Suppressor macrophage treated with lipopolysaccharide for 1 hour (primary cell): ENCODE results near the gene SLC10A3.
"Not testable (repeated sequence)": the region's sequence is repeated elsewhere in the genome, so short reads cannot be mapped to it uniquely, and the experiment has no call there.

Source experiments
- DNase-seq, 3 donors: peaks; one replicate each; pipeline ENCODE4 v3.0.0-alpha.2; 2020 to 2022

The SLC10A3 gene

DNA sequence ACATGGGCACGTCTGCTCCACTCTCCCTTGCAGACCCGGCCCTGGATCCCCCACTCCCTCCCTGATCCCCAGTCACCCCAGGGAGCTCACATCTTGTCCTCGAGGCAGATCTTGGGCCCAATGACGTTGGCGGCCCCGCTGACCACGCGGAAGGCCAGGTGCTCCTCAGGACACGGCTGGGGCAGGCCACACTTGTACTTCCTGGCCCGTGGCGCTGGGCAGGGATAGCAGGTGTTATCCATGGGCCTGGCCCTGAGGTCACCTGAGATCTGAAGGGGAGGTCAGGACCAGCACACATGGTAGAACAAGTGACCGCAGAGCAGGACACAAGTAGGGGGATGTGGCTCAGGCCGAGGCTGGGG is 17.9 kb upstream of the SLC10A3 start:
- no peak for DNase-seq

DNA sequence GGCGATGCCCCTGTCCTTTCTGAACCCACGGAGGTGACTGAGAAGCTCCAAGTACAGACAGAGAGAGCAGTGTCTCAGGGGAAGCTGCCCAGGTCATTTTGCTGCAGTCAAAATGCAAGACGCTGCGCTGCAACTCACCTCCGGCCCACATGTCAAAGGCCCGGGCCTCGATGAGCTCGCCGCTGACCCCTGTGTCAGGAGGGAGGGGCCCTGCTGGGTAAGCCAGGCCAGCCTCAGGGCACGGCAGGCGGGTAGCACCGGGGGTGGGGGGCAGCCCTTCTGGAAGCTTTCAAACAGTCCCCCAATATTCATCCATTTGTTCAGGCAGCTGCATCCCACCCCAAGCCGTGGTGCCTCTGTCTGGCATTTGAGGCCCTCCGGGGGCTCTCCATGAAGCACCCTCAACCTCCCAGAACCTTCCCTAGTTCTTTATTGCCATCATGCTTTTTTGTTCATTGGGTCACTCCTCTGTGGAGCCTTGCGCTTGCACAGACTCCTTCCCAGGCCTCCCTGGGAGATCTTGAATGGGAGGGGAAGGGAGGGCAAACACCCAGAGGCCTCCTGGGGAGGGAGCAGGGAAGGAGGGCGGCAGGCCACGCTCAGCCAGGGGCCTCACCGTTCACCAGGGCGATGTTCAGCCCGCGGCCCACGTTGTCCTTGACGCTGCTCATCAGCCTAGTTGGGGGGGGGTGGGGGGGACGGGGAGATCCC is 17.4 kb upstream of the SLC10A3 start:
- DNase-seq, result no peak

DNA sequence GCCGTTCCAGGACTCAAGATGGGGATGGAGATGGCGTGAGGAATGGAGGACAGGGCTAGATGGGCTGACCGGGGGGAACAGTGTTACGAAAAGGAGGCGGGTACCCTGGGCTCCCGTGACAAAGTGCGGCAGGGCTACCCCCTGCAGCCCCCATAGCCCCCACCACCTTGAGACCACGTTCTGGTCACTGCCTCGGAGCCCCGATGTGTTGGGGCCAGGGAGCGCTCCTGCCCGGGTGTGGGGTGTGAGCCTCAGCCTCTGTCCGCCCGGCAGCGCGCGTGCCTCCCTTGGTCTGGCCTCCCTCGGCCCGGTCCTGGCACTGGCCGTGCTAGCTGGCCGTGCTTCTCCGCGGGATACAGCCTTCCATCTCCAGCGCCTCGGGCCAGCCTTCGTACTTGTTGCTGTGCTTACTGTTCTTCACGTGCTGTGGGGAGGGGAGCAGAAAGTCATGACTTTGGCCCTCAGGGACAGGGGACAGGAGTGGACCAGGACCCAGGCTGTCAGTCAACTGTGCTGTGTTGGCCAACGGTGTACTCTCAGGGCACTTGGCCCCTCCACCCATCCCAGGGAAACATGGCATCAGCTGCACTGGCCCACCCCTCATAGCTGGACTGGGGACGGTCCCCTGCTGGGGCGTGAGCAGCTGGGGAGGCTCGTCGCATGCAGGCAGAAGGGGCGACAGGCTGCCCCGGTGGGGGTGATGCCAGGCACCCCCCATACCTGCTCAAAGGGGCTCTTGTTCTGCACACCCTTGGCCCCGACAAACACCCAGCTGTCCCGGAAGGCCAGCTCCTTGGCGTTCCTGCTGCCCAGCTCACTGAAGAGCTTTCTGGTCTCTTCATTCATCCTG is 16.3 kb upstream of the SLC10A3 start:
- DNase-seq, result no peak

GRCh38 chrX:154505734-154506133 is 15.3 kb upstream of the SLC10A3 start:
- peak in 1 of 3 donors; percentile 44 for DNase-seq

DNA sequence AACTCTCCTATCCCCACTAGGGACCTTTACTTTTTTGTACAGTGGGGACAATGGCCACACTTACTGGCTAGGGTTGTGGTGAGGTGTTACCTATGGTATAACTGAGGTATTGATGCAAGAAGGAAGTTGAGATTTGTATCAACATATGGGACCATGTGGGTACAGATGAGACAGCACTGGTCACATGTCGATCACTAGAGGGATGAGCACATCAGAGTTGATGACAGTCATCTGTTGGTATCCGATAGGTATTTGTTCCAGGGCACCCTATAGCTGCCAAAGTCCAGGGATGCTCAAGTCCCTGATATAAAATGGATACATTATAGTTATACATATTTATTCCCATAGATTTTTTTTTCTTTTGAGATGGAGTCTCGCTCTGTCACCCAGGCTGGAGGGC is 12.6 kb upstream of the SLC10A3 start:
- no peak for DNase-seq

GRCh38 chrX:154502098-154502497 is 11.7 kb upstream of the SLC10A3 start:
- no peak for DNase-seq

- DNase-seq, result not testable (repeated sequence)
These were observed 11.0 kb upstream of the SLC10A3 start for GRCh38 chrX:154501423-154501822.

DNA sequence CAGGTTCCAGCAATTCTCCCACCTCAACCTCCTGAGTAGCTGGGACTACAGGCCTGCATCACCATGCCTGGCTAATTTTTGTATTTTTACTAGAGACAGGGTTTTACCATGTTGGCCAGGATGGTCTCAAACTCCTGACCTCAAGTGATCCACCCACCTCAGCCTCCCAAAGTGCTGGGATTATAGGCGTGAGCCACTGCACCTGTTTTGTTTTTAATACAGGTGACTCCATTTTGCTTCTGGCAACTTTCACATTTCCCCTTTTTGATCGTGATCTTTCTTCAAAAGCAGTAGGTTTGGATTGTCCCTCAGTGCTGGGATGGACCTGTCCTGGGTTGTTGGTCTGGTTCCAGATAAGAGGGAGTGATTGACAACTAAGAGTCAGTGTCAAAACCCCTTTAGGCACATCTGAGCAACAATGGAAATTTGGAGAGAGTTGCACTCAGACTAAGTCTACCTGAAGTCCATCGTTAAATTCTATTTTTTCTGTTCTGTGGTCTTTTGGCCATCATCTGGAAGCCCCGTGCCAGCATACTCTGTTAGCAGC is 6.2 kb upstream of the SLC10A3 start:
- not testable (repeated sequence) for DNase-seq

- no peak for DNase-seq
These were observed 5.1 kb upstream of the SLC10A3 start for GRCh38 chrX:154495472-154495922.

DNA sequence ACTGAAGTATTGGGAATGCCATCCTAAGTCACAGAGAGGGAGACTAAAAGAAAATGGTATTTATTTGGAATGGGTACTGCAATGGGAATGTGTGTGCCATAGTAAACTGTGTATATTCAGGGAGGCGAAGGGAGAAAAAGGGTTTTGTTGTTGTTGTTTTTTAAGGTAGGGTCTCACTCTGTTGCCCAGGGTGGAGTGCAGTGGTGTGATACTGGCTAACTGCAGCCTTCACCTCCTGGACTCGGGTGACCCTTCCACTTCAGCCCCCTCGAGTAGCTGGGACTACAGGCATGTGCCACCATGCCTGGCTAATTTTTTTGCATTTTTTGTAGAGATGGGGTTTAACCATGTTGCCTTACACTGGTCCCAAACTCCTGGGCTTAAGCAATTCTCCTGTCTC is 4.3 kb upstream of the SLC10A3 start:
- no peak for DNase-seq

DNA sequence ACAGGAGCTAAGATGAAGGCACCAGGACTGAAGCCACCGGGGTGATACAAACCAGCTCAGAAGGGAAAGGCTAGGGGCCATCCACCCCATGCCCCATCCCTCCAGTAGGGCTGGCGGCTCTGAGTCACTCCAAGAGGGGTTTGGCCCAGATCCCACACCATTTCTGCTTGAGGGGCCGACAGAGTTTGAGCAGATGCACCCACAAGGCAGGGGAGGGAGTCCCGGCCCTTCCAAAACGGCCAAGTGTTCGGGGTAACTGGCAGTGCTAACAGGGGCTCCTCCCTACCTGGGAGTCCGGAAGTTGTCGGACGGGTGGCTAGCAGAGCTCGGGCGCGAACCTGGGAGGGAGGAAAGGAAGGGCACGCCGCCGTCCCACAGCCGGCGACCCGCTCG is 412 bp downstream of the SLC10A3 start:
- DNase-seq, result peak; percentile 45 to 55 (median 52)

DNA sequence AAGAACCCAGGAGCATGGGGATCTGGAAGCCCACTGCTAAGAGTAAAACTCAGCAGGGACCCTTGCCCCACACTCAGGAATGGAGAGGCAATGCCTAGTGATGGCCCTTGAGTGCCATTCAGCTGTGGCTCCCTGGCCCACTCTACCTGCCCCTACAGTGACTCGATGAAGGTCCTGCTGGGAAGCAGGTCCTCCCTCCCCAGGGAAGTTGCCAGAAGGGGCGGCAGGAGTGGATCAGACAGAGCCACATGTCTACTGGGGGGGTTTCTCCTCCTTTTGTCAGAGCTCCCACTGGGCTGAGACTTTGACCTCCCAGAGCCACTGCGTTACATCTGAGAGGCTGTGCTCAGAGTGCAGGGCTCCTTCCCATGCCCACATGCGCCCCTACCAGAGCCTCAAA is 1.2 kb downstream of the SLC10A3 start:
- no peak for DNase-seq

- no peak for DNase-seq
These were observed 1.9 kb downstream of the SLC10A3 start for GRCh38 chrX:154488336-154489075.

DNA sequence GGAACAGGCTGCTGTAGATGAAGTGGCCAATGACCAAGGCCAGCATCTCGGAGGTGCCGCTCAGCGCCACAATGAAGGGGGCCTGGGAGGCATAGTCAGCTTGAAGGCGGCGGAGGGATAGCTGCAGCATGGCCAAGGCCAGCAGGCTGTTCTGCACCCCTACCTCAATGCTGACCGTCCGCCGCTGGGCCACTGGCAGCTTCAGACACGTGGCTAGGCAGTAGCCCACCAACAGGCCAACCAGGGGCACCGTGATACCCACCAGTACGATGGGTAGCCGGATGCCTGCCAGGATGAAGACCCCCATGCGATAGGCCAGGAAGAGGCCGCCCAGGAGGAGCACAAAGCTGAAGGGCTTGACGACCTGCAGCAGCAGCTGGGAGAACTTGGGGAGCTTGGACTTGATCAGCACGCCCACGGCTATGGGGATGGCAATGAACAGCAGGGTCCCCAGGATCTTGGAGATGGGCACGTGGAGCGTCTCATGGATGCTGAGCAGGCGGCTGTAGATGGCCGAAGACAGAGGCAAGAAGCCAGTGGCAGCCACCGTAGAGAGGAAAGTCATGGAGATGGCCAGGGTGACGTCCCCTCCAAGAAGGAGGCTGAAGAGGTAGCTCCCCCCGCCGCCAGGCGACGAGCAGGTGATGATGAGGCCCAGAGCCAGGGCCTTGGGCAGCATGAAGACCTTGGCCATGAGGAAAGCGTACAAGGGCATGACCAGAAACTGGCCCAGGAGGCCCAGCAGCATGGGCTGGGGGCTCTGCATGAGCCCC is 2.7 kb downstream of the SLC10A3 start:
- DNase-seq, result no peak

DNA sequence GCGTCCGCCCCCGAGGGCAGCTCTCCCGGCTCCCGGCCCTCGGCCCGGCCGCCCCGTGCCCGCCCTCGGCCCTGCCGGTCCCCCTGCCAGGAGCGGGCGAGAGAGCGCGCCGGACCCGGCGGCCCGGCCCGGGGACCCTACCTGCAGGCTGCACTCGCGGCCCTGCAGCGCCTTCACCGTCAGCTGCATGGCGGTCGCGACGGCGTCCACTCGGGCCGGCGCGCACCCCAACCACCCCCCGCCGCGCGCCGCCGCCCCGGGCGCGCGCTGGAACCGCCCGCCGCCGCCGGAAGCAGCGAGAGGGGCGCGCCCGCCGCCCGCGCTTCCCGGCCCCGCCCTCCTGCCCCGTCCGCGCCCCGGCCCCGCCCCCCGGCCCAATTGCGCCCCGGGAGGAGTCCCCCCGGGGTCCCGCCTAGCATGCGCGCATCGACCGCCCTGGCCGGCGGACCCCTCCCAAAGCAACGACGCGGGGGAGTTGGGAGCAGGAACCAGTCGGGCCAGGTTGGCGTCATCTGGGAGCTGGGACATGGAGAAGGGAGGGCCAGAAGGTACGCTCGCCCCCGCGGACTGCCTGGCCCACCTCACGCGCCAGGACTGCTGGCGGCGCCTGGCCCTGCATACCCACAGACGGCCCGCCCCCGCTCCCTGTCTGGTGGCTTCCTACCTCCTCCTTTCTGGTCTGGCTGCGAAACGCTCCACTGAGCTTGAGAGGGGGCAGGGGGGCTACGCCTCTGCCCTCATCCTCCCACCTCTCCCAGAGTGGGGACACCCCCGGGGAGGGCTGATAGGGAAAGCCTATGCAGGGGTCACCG is 3.8 kb downstream of the SLC10A3 start, which contains the start of gene UBL4A:
UBL4A (minus strand) TSS at position 220 of the 812 bp plus-strand sequence; CDS start at position 189, 31 bp downstream.
- peak; percentile 31 to 81 (median 61) for DNase-seq

- peak in 2 of 3 donors; percentile 30 to 43 for DNase-seq
These were observed 4.4 kb downstream of the SLC10A3 start for GRCh38 chrX:154486052-154486395.

DNA sequence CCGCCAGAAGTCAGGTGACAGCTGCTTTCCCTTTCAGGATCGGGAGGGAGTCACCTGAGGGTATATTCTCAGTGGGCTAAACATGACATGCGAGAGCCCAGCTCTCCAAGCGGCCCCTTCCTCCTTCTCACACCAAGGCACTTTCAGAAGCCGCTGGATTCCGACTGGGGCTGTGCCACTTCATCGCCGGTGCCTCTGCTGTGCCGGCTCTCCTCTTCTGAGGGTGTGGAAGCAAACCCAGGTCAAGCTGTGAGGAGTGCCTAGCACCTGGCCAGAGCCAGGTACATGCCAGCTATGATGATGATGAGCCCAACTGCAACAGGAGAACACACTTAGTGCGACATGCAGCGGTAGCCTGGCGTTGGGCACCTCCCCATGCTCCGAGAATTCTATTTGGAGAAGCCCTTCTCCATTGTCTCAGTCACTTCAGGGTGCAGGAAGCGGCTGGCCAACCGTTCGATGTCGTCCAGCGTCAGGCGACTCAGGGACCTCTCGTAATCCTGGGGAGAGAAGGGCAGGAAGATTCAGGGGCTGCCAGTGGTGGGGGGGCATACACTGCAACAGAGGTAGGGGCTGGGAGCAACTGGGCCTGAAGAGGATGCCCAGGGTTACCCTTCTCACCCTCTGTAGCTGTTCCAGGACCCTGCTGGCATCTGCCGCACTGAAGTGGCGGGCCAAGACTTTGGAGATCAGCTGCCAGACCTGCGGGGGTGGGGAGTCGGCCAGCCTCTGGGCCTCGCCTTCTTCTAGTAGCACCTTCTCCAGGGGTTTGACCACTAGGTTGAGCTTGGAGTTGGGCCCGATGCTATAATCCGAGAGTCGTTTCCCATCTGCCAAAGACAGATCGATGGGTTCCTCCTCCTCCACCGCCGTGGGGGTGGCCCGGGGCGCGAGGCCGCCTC is 5.0 kb downstream of the SLC10A3 start:
- no peak for DNase-seq

DNA sequence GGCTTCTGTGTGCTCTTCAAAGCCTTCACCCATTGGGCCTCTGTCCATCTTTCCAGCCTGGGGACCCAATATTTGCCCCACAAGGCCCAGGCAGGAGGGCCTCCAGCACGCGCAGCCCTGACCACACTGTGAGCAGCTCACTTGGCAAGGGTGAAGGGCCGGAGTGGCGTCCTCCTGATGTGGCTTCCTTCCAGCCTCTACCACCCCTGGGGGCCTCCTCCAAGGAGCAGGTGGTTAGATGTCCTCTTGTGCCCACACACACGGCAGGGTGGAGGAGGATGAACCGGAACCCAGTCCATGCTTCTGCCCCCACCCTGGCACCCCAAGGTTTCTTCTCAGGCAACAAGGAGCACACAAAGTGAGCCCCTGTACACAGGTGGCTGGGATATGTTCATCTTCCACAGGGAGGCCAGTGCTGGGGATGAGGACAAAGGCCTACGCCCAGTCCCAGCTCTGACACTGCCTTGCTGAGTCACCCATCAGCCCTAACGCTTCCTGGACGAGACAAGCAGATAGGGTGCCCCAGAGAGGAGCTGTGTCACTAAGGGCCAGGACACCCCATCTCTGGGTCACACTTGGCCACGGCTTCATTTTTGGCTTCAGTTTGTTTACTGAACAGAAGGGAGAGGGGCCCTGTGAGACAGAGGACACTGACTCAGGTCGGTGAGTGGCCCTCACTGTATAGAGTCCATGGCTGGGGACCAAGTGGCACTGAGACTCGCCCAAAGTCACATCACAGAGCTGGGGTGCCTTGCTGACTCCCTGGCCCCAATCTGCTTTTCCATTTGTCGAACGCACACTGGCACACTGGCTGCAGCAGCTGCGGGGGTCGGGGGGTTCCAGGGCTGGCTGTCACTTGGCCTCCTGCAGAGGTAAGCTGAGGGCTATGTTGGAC is 5.9 kb downstream of the SLC10A3 start:
- DNase-seq, result peak; percentile 46 to 49 (median 49)

DNA sequence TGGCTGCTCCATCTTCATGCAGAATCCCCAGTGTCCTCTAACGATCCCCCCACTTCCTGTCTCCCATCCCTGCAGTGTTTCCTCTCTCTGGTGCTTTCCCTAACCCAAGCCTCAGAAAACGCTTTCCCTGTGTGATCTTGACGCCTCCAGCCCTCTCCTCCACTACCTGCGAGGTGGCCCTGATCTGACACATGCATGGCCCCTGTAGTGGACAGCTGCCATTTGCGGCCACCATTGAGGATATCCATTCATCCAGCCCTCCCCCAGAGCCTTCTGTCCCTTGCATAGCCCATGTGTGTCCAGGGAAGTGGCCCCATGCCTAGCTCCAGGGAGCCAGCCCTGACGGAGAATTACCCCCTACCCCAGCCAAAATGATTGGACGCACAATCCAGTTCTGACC is 7.1 kb downstream of the SLC10A3 start:
- DNase-seq, result no peak
